ENCODE measurements around the gene RARG.

- TF ChIP-seq, protein P1, sequence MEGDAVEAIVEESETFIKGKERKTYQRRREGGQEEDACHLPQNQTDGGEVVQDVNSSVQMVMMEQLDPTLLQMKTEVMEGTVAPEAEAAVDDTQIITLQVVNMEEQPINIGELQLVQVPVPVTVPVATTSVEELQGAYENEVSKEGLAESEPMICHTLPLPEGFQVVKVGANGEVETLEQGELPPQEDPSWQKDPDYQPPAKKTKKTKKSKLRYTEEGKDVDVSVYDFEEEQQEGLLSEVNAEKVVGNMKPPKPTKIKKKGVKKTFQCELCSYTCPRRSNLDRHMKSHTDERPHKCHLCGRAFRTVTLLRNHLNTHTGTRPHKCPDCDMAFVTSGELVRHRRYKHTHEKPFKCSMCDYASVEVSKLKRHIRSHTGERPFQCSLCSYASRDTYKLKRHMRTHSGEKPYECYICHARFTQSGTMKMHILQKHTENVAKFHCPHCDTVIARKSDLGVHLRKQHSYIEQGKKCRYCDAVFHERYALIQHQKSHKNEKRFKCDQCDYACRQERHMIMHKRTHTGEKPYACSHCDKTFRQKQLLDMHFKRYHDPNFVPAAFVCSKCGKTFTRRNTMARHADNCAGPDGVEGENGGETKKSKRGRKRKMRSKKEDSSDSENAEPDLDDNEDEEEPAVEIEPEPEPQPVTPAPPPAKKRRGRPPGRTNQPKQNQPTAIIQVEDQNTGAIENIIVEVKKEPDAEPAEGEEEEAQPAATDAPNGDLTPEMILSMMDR (IDR thresholded peaks at IDR 0.05) = no peak
- TF ChIP-seq POLR2AphosphoS5 (IDR thresholded peaks at IDR 0.05) (peak; percentile 62 to 89 (median 73)), POLR2A (IDR thresholded peaks at IDR 0.05) (peak; percentile 85)
Measured at GRCh38 chr12:53180220-53180930, 51.6 kb downstream of the RARG start, which contains the start of the genes CSAD and ZNF740.

Data from transverse colon (tissue), 4 donors.